Activated CD4-positive, alpha-beta memory T cell treated with anti-CD3 and anti-CD28 coated beads, Interleukin-2, amount 10 ng/mL, durations not matched to agents 7 days and 5 days (primary cell): ENCODE data around the gene DONSON. TPM values are rescaled to one million over a fixed set of nuclear protein-coding genes. Genes with fewer than 3 reads are reported as not detected.
A peak's percentile ranks its signal among the peaks of the same experiment; 100 is the strongest.

Source experiments
- CTCF ChIA-PET: fragments of 350-600 bp; sonication (Branson Sonifier 250); formaldehyde crosslinking; loops from one replicate; lab custom pipeline; 2021; ENCODE audit warnings: antibody characterized with exemption, inconsistent platforms; lab: Charles Lee
- POLR2A ChIA-PET: fragments of 350-600 bp; sonication (Branson Sonifier 250); formaldehyde crosslinking; loops from one replicate; lab custom pipeline; 2021; ENCODE audit warnings: antibody characterized with exemption; lab: Charles Lee
- DNase-seq: peaks from one replicate; pipeline ENCODE4 v3.0.0-alpha.2; 2020
- H3K27ac Mint-ChIP-seq: one replicate; pipeline ENCODE4 v1.8.0; 2021; ENCODE audit warnings: mild to moderate bottlenecking, mixed read lengths
- H3K27me3 Mint-ChIP-seq: one replicate; pipeline ENCODE4 v1.8.0; 2021; ENCODE audit warnings: mixed read lengths
- H3K36me3 Mint-ChIP-seq: one replicate; pipeline ENCODE4 v1.8.0; 2021; ENCODE audit warnings: low read depth, mixed read lengths
- H3K4me1 Mint-ChIP-seq: one replicate; pipeline ENCODE4 v1.8.0; 2021; ENCODE audit warnings: mixed read lengths
- H3K4me3 Mint-ChIP-seq: one replicate; pipeline ENCODE4 v1.8.0; 2021; ENCODE audit warnings: mild to moderate bottlenecking, mixed read lengths
- H3K9me3 Mint-ChIP-seq: one replicate; pipeline ENCODE4 v1.8.0; 2021; ENCODE audit warnings: mixed read lengths
- total RNA-seq, 2 experiments: library from RNA; stranded (reverse); gene quantifications; one replicate each; pipeline ENCODE4 v1.2.3, GENCODE V29; 2021

DONSON gene
- total RNA-seq, 2 experiments from 2014 or later = 35.4 to 35.5 TPM

- ChIA-PET CTCF (no interaction called here), POLR2A (interaction anchor here (0.7 to 2.8 kb wide), 5 partner anchors 7 to 24 kb away, joined by 3 to 11 read pairs (median 7); partner anchors contain the start of gene SON)
- H3K9me3 Mint-ChIP-seq = no peaks in the 10 kb centered on the region
- peaks cover 38% of the 10 kb centered on the region for H3K4me1 Mint-ChIP-seq
- H3K27me3 Mint-ChIP-seq = no peaks in the 10 kb centered on the region
- H3K4me3 Mint-ChIP-seq = no peak overlapping the region
- peaks cover 81% of the 10 kb centered on the region for H3K36me3 Mint-ChIP-seq
- no peak overlapping the region for H3K27ac Mint-ChIP-seq
- DNase-seq = no peak
Measured at GRCh38 chr21:33549848-33550771, 38.4 kb downstream of the DONSON start.

DNA sequence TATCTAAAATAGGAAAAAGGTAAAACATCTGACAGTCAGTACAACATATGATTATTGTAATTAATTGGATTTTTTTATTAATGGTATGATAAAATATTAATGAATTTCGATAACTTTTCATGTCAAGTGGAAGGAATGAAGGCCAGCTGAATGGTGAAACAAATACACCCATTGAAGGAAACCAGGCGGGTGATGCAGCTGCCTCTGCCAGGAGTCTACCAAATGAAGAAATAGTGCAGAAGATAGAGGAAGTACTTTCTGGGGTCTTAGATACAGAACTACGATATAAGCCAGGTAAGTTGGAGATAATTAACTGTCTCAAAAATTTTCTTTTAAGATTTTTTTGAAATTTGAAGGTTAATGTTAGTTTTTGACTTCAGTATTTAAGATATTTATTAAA lies 42.4 kb downstream of the DONSON start:
- CTCF ChIA-PET = interaction anchor here (1.4 kb wide), 1 partner anchor 60 kb away, joined by 3 read pairs; no protein-coding TSS in a partner anchor
- H3K27me3 Mint-ChIP-seq = no peaks in the 10 kb centered on the region
- H3K36me3 Mint-ChIP-seq = peaks cover 66% of the 10 kb centered on the region
- H3K27ac Mint-ChIP-seq = no peak overlapping the region
- no peaks in the 10 kb centered on the region for H3K9me3 Mint-ChIP-seq
- H3K4me1 Mint-ChIP-seq = peaks cover 27% of the 10 kb centered on the region
- no peak for DNase-seq
- POLR2A ChIA-PET = interaction anchor here (1.6 to 6.3 kb wide), 2 partner anchors 10 to 42 kb away, joined by 3 to 70 read pairs; partner anchors contain the start of gene DONSON
- H3K4me3 Mint-ChIP-seq = no peak overlapping the region

GRCh38 chr21:33544451-33545195 lies 43.9 kb downstream of the DONSON start:
- Mint-ChIP-seq H3K9me3 (no peaks in the 10 kb centered on the region), H3K4me1 (peaks cover 37% of the 10 kb centered on the region), H3K27me3 (no peaks in the 10 kb centered on the region), H3K4me3 (peak overlapping the region; percentile 90), H3K36me3 (peaks cover 62% of the 10 kb centered on the region), H3K27ac (peak overlapping the region; percentile 98)
- ChIA-PET CTCF (interaction anchor here (0.7 to 1.8 kb wide), 6 partner anchors 10 to 64 kb away, joined by 3 to 7 read pairs (median 4); partner anchors contain the start of genes DONSON and TMEM50B), POLR2A (interaction anchor here (0.7 to 6.3 kb wide), 15 partner anchors 8 to 773 kb away, joined by 3 to 70 read pairs (median 4); partner anchors contain the start of genes CRYZL1, DNAJC28, DONSON and PAXBP1)
- DNase-seq = no peak

GRCh38 chr21:33543505-33544129 lies 44.9 kb downstream of the DONSON start:
- Mint-ChIP-seq H3K4me1 (peaks cover 36% of the 10 kb centered on the region), H3K4me3 (peak overlapping the region; percentile 90), H3K9me3 (no peaks in the 10 kb centered on the region), H3K27ac (peak overlapping the region; percentile 98), H3K36me3 (peaks cover 58% of the 10 kb centered on the region), H3K27me3 (no peaks in the 10 kb centered on the region)
- POLR2A ChIA-PET = interaction anchor here (0.6 to 6.3 kb wide), 31 partner anchors 8 to 817 kb away, joined by 3 to 70 read pairs (median 5); partner anchors contain the start of genes CRYZL1, DNAJC28, DONSON and PAXBP1
- peak; percentile 77 for DNase-seq
- CTCF ChIA-PET = interaction anchor here (0.8 to 1.8 kb wide), 6 partner anchors 20 to 380 kb away, joined by 3 to 7 read pairs (median 4); partner anchors contain the start of genes DONSON and TMEM50B

DNA sequence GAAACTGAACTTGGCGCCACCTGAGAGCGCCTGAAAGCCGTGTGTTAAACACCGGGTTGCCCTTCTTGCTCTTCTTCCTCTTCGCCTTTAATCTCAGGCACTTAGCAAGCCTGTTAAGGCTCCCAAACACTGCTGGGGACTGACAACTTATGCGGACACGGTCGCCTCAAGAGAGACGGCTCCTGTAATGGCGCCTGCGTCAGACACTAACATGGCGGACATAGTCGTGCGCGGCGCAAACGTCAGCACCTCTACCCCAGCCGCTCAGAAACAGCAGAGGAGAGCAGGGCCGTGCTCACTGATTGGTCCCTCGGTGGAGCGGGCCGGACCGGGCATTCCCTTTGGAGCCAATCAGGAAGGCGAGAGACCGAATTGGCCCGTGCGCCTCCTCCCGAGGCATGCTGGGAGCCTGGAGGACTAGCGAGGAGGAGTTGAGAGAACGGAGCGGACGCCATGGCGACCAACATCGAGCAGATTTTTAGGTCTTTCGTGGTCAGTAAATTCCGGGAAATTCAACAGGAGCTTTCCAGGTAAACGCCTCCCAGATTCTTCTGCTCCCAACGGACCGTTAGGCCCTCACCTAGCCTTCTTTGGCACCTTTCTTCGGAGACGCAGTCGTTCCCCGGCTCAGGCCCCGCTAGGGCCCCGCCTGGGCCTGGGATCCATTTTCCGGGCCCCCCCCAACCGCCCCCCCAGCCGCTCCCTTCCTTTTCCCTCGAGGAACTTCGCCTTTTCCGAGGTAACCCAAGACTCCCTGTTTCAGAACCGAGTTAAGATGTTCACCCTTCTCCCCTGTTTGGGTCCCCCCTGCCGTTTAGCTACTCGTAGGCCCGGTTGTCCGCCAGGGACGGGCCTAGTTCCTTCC lies 45.6 kb downstream of the DONSON start, which contains the start of gene SON:
Gene SON, plus strand, starts transcription at position 399 of the 865 bp plus-strand sequence. Its CDS starts 55 bp downstream, at position 454.
- DNase-seq = peak; percentile 99
- H3K36me3 Mint-ChIP-seq = peaks cover 57% of the 10 kb centered on the region
- H3K4me3 Mint-ChIP-seq = peak within 1 kb of the TSS; percentile 90
- H3K4me1 Mint-ChIP-seq = peaks cover 33% of the 10 kb centered on the region
- no peaks in the 10 kb centered on the region for H3K27me3 Mint-ChIP-seq
- ChIA-PET POLR2A (interaction anchor here (0.6 to 6.3 kb wide), 34 partner anchors 8 to 816 kb away, joined by 3 to 70 read pairs (median 5); partner anchors contain the start of genes CRYZL1, DNAJC28, DONSON and PAXBP1), CTCF (interaction anchor here (0.8 to 2.6 kb wide), 6 partner anchors 21 to 381 kb away, joined by 3 to 12 read pairs (median 4); partner anchors contain the start of genes DONSON and TMEM50B)
- peak within 1 kb of the TSS; percentile 98 for H3K27ac Mint-ChIP-seq
- no peaks in the 10 kb centered on the region for H3K9me3 Mint-ChIP-seq

GRCh38 chr21:33541756-33542639 lies 46.5 kb downstream of the DONSON start, which contains the start of gene GART:
TSS of gene GART (minus strand) at chr21:33542117. CDS start at chr21:33539315, 2,802 bp downstream.
- Mint-ChIP-seq H3K4me3 (peak within 1 kb of the TSS; percentile 90), H3K36me3 (peaks cover 61% of the 10 kb centered on the region), H3K27ac (peak within 1 kb of the TSS; percentile 98), H3K4me1 (peaks cover 34% of the 10 kb centered on the region), H3K9me3 (no peaks in the 10 kb centered on the region), H3K27me3 (no peaks in the 10 kb centered on the region)
- peak; percentile 86 for DNase-seq
- ChIA-PET CTCF (interaction anchor here (1.4 to 2.6 kb wide), 2 partner anchors 47 to 64 kb away, joined by 3 to 12 read pairs; partner anchors contain the start of gene DONSON), POLR2A (interaction anchor here (1.0 to 6.3 kb wide), 16 partner anchors 8 to 815 kb away, joined by 3 to 70 read pairs (median 6); partner anchors contain the start of genes DNAJC28, DONSON, IFNAR1 and PAXBP1)

DNA sequence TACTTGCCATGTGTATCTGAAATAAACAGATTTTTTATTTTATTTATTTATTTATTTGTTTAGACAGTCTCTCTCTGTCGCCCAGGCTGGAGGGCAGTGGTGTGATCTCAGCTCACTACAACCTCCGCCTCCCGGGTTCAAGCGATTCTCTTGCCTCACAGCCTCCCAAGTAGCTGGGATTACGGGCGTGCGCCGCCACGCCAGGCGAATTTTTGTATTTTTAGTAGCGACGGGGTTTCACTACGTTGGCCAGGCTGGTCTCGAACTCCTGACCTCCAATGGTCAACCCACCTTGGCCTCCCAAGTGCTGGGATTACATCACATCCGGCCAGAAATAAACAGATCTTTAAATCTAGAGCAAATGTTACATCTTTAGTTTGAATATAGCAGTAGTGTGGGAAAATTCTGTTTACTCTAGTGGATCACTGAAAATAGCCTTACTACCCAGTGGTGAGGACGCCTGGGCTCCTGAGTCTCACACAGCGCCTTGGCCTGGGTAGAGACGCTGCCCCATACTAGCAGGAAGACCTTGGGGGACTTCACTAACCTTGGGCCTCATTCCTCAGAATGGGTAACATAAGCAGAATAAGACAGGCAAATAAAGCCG lies 47.3 kb downstream of the DONSON start:
- ChIA-PET POLR2A (interaction anchor here (0.6 to 6.3 kb wide), 12 partner anchors 11 to 216 kb away, joined by 3 to 70 read pairs (median 6); partner anchors contain the start of genes DNAJC28, DONSON, IFNAR1 and TMEM50B), CTCF (interaction anchor here (1.1 to 2.6 kb wide), 3 partner anchors 44 to 65 kb away, joined by 3 to 12 read pairs (median 4); partner anchors contain the start of gene DONSON)
- peaks cover 32% of the 10 kb centered on the region for H3K4me1 Mint-ChIP-seq
- no peaks in the 10 kb centered on the region for H3K27me3 Mint-ChIP-seq
- H3K4me3 Mint-ChIP-seq = peak overlapping the region; percentile 90
- peak; percentile 35 for DNase-seq
- H3K27ac Mint-ChIP-seq = peak overlapping the region; percentile 98
- no peaks in the 10 kb centered on the region for H3K9me3 Mint-ChIP-seq
- H3K36me3 Mint-ChIP-seq = peaks cover 64% of the 10 kb centered on the region

DNA sequence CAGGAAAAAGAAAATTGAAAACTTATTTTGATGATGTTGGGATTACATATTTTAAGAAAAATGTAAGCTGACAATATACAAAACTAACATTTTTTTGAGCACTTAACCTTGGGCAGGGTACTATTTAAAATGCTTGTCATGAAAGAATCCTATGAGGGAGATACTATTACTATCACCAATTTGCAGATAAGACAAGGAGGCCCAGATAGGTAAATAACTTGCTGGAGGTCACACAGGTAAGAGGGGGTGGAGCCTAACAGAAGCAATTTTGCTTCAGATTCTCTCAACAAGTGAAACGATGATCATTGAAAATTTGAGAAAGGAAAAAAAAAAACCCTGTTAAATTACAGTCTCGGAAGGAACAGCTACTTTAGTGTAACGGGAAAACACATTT lies 47.8 kb downstream of the DONSON start:
- no peaks in the 10 kb centered on the region for H3K27me3 Mint-ChIP-seq
- ChIA-PET CTCF (interaction anchor here (1.1 to 2.6 kb wide), 2 partner anchors 45 to 65 kb away, joined by 4 to 12 read pairs; no protein-coding TSS in a partner anchor), POLR2A (interaction anchor here (0.6 to 6.3 kb wide), 10 partner anchors 12 to 61 kb away, joined by 3 to 70 read pairs (median 6); partner anchors contain the start of genes DNAJC28, DONSON and TMEM50B)
- H3K36me3 Mint-ChIP-seq = peaks cover 60% of the 10 kb centered on the region
- peak overlapping the region; percentile 78 for H3K27ac Mint-ChIP-seq
- no peak for DNase-seq
- peaks cover 28% of the 10 kb centered on the region for H3K4me1 Mint-ChIP-seq
- H3K4me3 Mint-ChIP-seq = peak overlapping the region; percentile 90
- no peaks in the 10 kb centered on the region for H3K9me3 Mint-ChIP-seq

DNA sequence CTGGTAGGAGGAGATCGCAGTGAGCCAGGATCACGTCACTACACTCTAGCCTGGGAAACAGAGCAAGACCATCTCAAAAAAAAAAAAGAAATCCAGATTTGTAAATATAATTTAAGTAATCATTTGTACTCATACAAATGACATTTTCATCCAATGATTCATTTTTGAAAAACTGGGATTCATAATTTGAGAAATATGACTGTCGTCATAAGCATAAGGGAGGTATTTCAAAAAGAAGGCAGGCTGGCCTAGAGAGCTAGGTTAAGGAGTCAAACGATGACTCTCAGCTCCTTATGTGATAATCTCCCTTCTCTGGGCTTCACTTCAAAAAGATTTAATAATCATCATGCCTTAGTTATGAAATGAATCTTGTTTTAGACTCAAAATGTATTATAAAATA lies 48.9 kb downstream of the DONSON start:
- Mint-ChIP-seq H3K27me3 (no peaks in the 10 kb centered on the region), H3K36me3 (peaks cover 65% of the 10 kb centered on the region), H3K9me3 (no peaks in the 10 kb centered on the region), H3K4me3 (no peak overlapping the region), H3K4me1 (peaks cover 21% of the 10 kb centered on the region), H3K27ac (no peak overlapping the region)
- DNase-seq = no peak
- POLR2A ChIA-PET = interaction anchor here (0.8 to 1.7 kb wide), 3 partner anchors 13 to 59 kb away, joined by 3 to 7 read pairs (median 6); partner anchors contain the start of gene TMEM50B
- CTCF ChIA-PET = no interaction called here
